Smooth muscle cell (in vitro differentiated cells): ENCODE data around the gene NR1H3. TPM values are rescaled to one million over a fixed set of nuclear protein-coding genes. Genes with fewer than 3 reads are reported as not detected.
"Not testable (repeated sequence)": the region's sequence is repeated elsewhere in the genome, so short reads cannot be mapped to it uniquely, and the experiment has no call there.

ENCODE experiments used
- DNase-seq: peaks from one replicate; lab custom pipeline; 2025; ENCODE audit not compliant: unreplicated experiment; lab: John Stamatoyannopoulos, UW
- H2AFZ ChIP-seq: fragments of 200-600 bp; sonication (generic); 2 replicates; pipeline ENCODE4 v1.6.0; 2016; ENCODE audit warnings: antibody characterized with exemption, low read depth, mild to moderate bottlenecking
- H3F3A ChIP-seq: fragments of 200-600 bp; sonication (generic); 2 replicates; pipeline ENCODE4 v1.6.0; 2017; ENCODE audit warnings: antibody characterized with exemption, low read depth
- H3K27ac ChIP-seq: fragments of 200-600 bp; sonication (generic); 2 replicates; pipeline ENCODE4 v1.5.1; 2016; ENCODE audit warnings: low read depth, mild to moderate bottlenecking
- H3K27me3 ChIP-seq: fragments of 200-600 bp; sonication (generic); 2 replicates; pipeline ENCODE4 v1.6.1; 2016; ENCODE audit warnings: low read depth, mild to moderate bottlenecking
- H3K36me3 ChIP-seq: fragments of 200-600 bp; sonication (generic); 2 replicates; pipeline ENCODE4 v1.5.1; 2016; ENCODE audit warnings: low read depth
- H3K4me1 ChIP-seq: fragments of 200-600 bp; sonication (generic); 2 replicates; pipeline ENCODE4 v1.5.1; 2016; ENCODE audit warnings: low read depth
- H3K4me2 ChIP-seq: fragments of 200-600 bp; sonication (generic); 2 replicates; pipeline ENCODE4 v1.6.0; 2016; ENCODE audit warnings: mild to moderate bottlenecking
- H3K4me3 ChIP-seq: fragments of 200-600 bp; sonication (generic); 2 replicates; pipeline ENCODE4 v1.5.1; 2016; ENCODE audit warnings: mild to moderate bottlenecking
- H3K79me2 ChIP-seq: fragments of 200-600 bp; sonication (generic); 2 replicates; pipeline ENCODE4 v1.6.0; 2016; ENCODE audit warnings: low read depth, mild to moderate bottlenecking
- H3K9ac ChIP-seq: fragments of 200-600 bp; sonication (generic); 2 replicates; pipeline ENCODE4 v1.6.0; 2016; ENCODE audit warnings: low read depth
- H3K9me3 ChIP-seq: fragments of 200-600 bp; sonication (generic); replicated peaks from 2 replicates; pipeline ENCODE4 v1.5.1; 2016; ENCODE audit warnings: low read depth
- H4K20me1 ChIP-seq: fragments of 200-600 bp; sonication (generic); 2 replicates; pipeline ENCODE4 v1.6.0; 2016; ENCODE audit warnings: low read depth
- CTCF ChIP-seq: fragments of 200-600 bp; sonication (generic); IDR thresholded peaks from 2 replicates; pipeline ENCODE4 v1.5.1; 2017; ENCODE audit warnings: borderline replicate concordance, mild to moderate bottlenecking, antibody characterized with exemption; ENCODE audit not compliant: insufficient read depth, poor library complexity, severe bottlenecking
- WGBS: methylation state at CpG from one replicate; pipeline ENCODE4 v1.1.7; 2016; ENCODE audit warnings: low lambda C conversion rate; 5-methylcytosine and 5-hydroxymethylcytosine counted together
- polyA plus RNA-seq: library from polyadenylated mRNA; unstranded; fragments of >200 nt; fragmentation: Nextera tagmentation; extraction: Ambion mirVana; gene quantifications from 2 replicates; pipeline ENCODE4 v1.2.1, GENCODE V29; 2016
- total RNA-seq: library from RNA; depleted of rRNA; stranded (reverse); fragments of >200 nt; gene quantifications from 2 replicates; pipeline ENCODE4 v1.2.3, GENCODE V29; 2014

NR1H3 gene
- total and polyA plus RNA-seq, 2 experiments from 2014 or later, result 8.1 to 13.7 TPM

DNA sequence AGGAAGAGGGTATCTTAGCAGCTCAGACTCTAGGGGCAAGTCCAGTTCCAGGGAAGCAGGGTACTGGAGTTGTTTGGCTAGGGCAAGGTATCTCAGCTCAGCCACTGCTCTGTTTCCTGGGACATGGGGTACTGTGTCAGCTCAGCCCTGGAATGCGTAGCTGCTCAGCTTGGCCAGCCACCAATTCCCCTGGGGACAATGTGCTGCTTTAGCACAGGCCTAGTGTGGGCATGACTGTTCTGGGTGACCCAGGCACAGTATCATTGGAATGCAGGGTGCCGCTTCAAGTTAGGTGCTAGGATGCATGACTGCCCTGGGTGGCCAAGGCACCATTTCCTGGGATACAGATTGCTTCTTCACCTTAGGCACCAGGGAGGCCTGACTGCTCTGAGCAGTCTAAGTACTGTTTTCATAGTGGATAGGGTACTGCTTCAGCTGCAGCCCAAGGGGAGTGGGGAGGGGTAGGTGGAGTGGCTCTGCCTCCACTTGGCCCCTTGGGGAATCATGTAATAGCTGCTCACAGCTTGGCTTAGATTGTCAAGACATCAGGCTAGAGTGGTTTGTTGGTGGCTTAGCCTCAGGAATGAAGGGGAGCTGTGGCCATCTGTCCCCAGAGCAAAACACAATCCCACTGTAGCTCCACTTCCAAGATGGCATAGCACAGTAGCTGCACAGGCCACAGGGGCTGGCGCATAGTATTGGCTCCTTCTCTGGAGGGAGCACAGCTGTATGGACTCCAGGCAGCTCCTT is 48.1 kb downstream of the NR1H3 start:
- H3K4me1 ChIP-seq, result no peaks in the 10 kb centered on the region
- no peak overlapping the region for H2AFZ ChIP-seq
- no peaks in the 10 kb centered on the region for H3K79me2 ChIP-seq
- no peak for DNase-seq
- peaks cover 11% of the 10 kb centered on the region for H4K20me1 ChIP-seq
- peaks cover 32% of the 10 kb centered on the region for H3K36me3 ChIP-seq
- 96% methylated on average over 3 of the region's 3 CpGs for WGBS
- H3K9me3 ChIP-seq, result no peaks in the 10 kb centered on the region
- no peak for TF ChIP-seq CTCF
- H3F3A ChIP-seq, result no peaks in the 10 kb centered on the region
- H3K9ac ChIP-seq, result no peak overlapping the region
- H3K4me2 ChIP-seq, result no peak overlapping the region
- no peak overlapping the region for H3K27ac ChIP-seq
- H3K27me3 ChIP-seq, result no peaks in the 10 kb centered on the region
- H3K4me3 ChIP-seq, result no peak overlapping the region

GRCh38 chr11:47306484-47306844 is 48.7 kb downstream of the NR1H3 start:
- no peak for DNase-seq
- 51% methylated on average over 1 of the region's 1 CpG for WGBS
- H3K9ac ChIP-seq, result no peak overlapping the region
- H3K36me3 ChIP-seq, result peaks cover 30% of the 10 kb centered on the region
- H3K9me3 ChIP-seq, result no peaks in the 10 kb centered on the region
- no peak overlapping the region for H3K4me2 ChIP-seq
- H3K27me3 ChIP-seq, result no peaks in the 10 kb centered on the region
- TF ChIP-seq CTCF, result no peak
- peaks cover 11% of the 10 kb centered on the region for H4K20me1 ChIP-seq
- H3F3A ChIP-seq, result no peaks in the 10 kb centered on the region
- H3K4me3 ChIP-seq, result no peak overlapping the region
- H3K4me1 ChIP-seq, result no peaks in the 10 kb centered on the region
- no peak overlapping the region for H3K27ac ChIP-seq
- H2AFZ ChIP-seq, result no peak overlapping the region
- H3K79me2 ChIP-seq, result no peaks in the 10 kb centered on the region

GRCh38 chr11:47308050-47308823 is 50.4 kb downstream of the NR1H3 start:
- DNase-seq, result no peak
- no peak overlapping the region for H3K27ac ChIP-seq
- no peaks in the 10 kb centered on the region for H3K9me3 ChIP-seq
- H3K4me2 ChIP-seq, result no peak overlapping the region
- no peaks in the 10 kb centered on the region for H3F3A ChIP-seq
- H2AFZ ChIP-seq, result no peak overlapping the region
- peaks cover 11% of the 10 kb centered on the region for H4K20me1 ChIP-seq
- no peak overlapping the region for H3K4me3 ChIP-seq
- no peaks in the 10 kb centered on the region for H3K27me3 ChIP-seq
- H3K79me2 ChIP-seq, result no peaks in the 10 kb centered on the region
- H3K4me1 ChIP-seq, result no peaks in the 10 kb centered on the region
- H3K36me3 ChIP-seq, result peaks cover 13% of the 10 kb centered on the region
- 97% methylated on average over 6 of the region's 6 CpGs for WGBS
- no peak for TF ChIP-seq CTCF
- H3K9ac ChIP-seq, result no peak overlapping the region

GRCh38 chr11:47314992-47315391 is 57.2 kb downstream of the NR1H3 start:
- Histone ChIP-seq H3K4me2 (no peak overlapping the region), H3K27ac (no peak overlapping the region), H3K27me3 (no peaks in the 10 kb centered on the region), H2AFZ (no peak overlapping the region), H3F3A (no peaks in the 10 kb centered on the region), H4K20me1 (no peaks in the 10 kb centered on the region), H3K79me2 (no peaks in the 10 kb centered on the region), H3K36me3 (peaks cover 3% of the 10 kb centered on the region), H3K4me1 (no peaks in the 10 kb centered on the region), H3K9me3 (no peaks in the 10 kb centered on the region), H3K4me3 (no peak overlapping the region), H3K9ac (no peak overlapping the region)
- no peak for TF ChIP-seq CTCF
- DNase-seq, result no peak
- 97% methylated on average over 5 of the region's 5 CpGs for WGBS

GRCh38 chr11:47316501-47316900 is 58.7 kb downstream of the NR1H3 start:
- H3K79me2 ChIP-seq, H3K4me3 ChIP-seq, H3F3A ChIP-seq, H3K4me1 ChIP-seq, H3K36me3 ChIP-seq, H4K20me1 ChIP-seq, H3K9me3 ChIP-seq, H3K9ac ChIP-seq, H3K4me2 ChIP-seq, H2AFZ ChIP-seq, H3K27me3 ChIP-seq, DNase-seq, H3K27ac ChIP-seq: not testable (repeated sequence)
- WGBS, result 97% methylated on average over 8 of the region's 8 CpGs
